HEK293 (cell line): Measurements from ENCODE around the gene CHEK1.

Source experiments
- CTCF ChIA-PET: fragments of 350-600 bp; formaldehyde crosslinking; extraction: SDS; loops from one replicate; lab custom pipeline; 2021; ENCODE audit warnings: antibody characterized with exemption; lab: Yijun Ruan, JAX
- POLR2A ChIA-PET: fragments of 300-600 bp; formaldehyde crosslinking; extraction: SDS; loops from one replicate; lab custom pipeline; 2020; ENCODE audit warnings: antibody characterized with exemption, inconsistent platforms; lab: Yijun Ruan, JAX
- H3K27ac ChIP-seq: fragments of 200-500 bp; sonication (Bioruptor generic); 2 replicates; pipeline ENCODE4 v1.5.1; 2014; ENCODE audit warnings: low read depth, low read length, control low read depth, inconsistent platforms; ENCODE audit errors: extremely low read depth
- H3K36me3 ChIP-seq, 2 experiments: fragments of 200-500 bp in 1 of 2; sonication (Bioruptor generic) in 1 of 2; 1 replicate in 1 of 2; 2 replicates in 1 of 2; pipeline ENCODE4 v1.5.1; 2014 to 2017; ENCODE audit warnings: inconsistent platforms in 2 of 2, low read length in 2 of 2; ENCODE audit not compliant: control insufficient read depth in 2 of 2, insufficient read depth in 1 of 2
- H3K4me1 ChIP-seq: fragments of 200-500 bp; sonication (Bioruptor generic); 2 replicates; pipeline ENCODE4 v1.5.1; 2014; ENCODE audit warnings: mild to moderate bottlenecking, low read length, inconsistent platforms; ENCODE audit not compliant: control insufficient read depth, insufficient read depth
- H3K4me3 ChIP-seq: 2 replicates; pipeline ENCODE4 v1.5.1; 2011; ENCODE audit warnings: low read depth, mild to moderate bottlenecking, control low read depth, low read length, moderate library complexity
- H3K9me3 ChIP-seq: fragments of 200-500 bp; sonication (Bioruptor generic); 2 replicates; pipeline ENCODE4 v1.5.1; 2014; ENCODE audit warnings: low read depth, low read length, inconsistent platforms; ENCODE audit not compliant: control insufficient read depth, insufficient read depth
- KLF17 ChIP-seq: fragments of 450-650 bp; formaldehyde crosslinking; IDR thresholded peaks from 2 replicates; pipeline ENCODE4 v1.5.1; 2016; ENCODE audit warnings: missing biosample characterization, missing genetic modification characterization
- OVOL3 ChIP-seq: fragments of 450-650 bp; formaldehyde crosslinking; IDR thresholded peaks from 2 replicates; pipeline ENCODE4 v1.5.1; 2016; ENCODE audit warnings: missing biosample characterization, missing genetic modification characterization
- SETDB1 ChIP-seq: IDR thresholded peaks from one replicate; pipeline ENCODE4 v1.6.1; 2017; ENCODE audit warnings: mild to moderate bottlenecking, low read length, moderate library complexity, mixed read lengths; ENCODE audit not compliant: insufficient read length
- YY2 ChIP-seq: fragments of 450-650 bp; formaldehyde crosslinking; IDR thresholded peaks from 2 replicates; pipeline ENCODE4 v1.5.1; 2016; ENCODE audit warnings: missing biosample characterization, missing genetic modification characterization
- ZBTB20 ChIP-seq: fragments of 450-650 bp; formaldehyde crosslinking; IDR thresholded peaks from 2 replicates; pipeline ENCODE4 v1.5.1; 2016; ENCODE audit warnings: missing biosample characterization, missing genetic modification characterization
- ZBTB26 ChIP-seq: fragments of 450-650 bp; formaldehyde crosslinking; optimal IDR thresholded peaks from 2 replicates; pipeline ENCODE3; 2016; ENCODE audit warnings: missing biosample characterization, mild to moderate bottlenecking, missing genetic modification characterization
- ZNF10 ChIP-seq: fragments of 450-650 bp; formaldehyde crosslinking; IDR thresholded peaks from 2 replicates; pipeline ENCODE4 v1.5.1; 2017; ENCODE audit warnings: missing biosample characterization, missing genetic modification characterization
- ZNF112 ChIP-seq: fragments of 450-650 bp; formaldehyde crosslinking; IDR thresholded peaks from 2 replicates; pipeline ENCODE4 v1.5.0; 2017; ENCODE audit warnings: missing biosample characterization, missing genetic modification characterization
- ZNF121 ChIP-seq: fragments of 450-650 bp; formaldehyde crosslinking; IDR thresholded peaks from 2 replicates; pipeline ENCODE4 v1.5.1; 2016; ENCODE audit warnings: missing biosample characterization, missing genetic modification characterization
- ZNF169 ChIP-seq: fragments of 450-650 bp; formaldehyde crosslinking; IDR thresholded peaks from 2 replicates; pipeline ENCODE4 v1.5.1; 2016; ENCODE audit warnings: missing biosample characterization, missing genetic modification characterization
- ZNF274 ChIP-seq, 2 experiments: fragments of 200-500 bp in 1 of 2; fragments of 450-650 bp in 1 of 2; sonication (Bioruptor generic) in 1 of 2; formaldehyde crosslinking in 1 of 2; IDR thresholded peaks; 2 replicates each; pipeline versions ENCODE4 v1.5.1 to v1.6.1; 2014 to 2016; ENCODE audit warnings: borderline replicate concordance in 1 of 2, inconsistent platforms in 1 of 2, low read length in 1 of 2, missing biosample characterization in 1 of 2, missing genetic modification characterization in 1 of 2
- ZNF302 ChIP-seq: fragments of 450-650 bp; formaldehyde crosslinking; IDR thresholded peaks from 2 replicates; pipeline ENCODE4 v1.5.1; 2016; ENCODE audit warnings: missing biosample characterization, missing genetic modification characterization, low read depth
- ZNF341 ChIP-seq: fragments of 450-650 bp; formaldehyde crosslinking; IDR thresholded peaks from 2 replicates; pipeline ENCODE4; 2016; ENCODE audit warnings: low read depth, missing biosample characterization, missing genetic modification characterization
- ZNF423 ChIP-seq: fragments of 450-650 bp; formaldehyde crosslinking; IDR thresholded peaks from 2 replicates; pipeline ENCODE4 v1.5.1; 2016; ENCODE audit warnings: missing biosample characterization, missing genetic modification characterization
- ZNF561 ChIP-seq: fragments of 450-650 bp; IDR thresholded peaks from 2 replicates; pipeline ENCODE4 v1.5.1; 2018; ENCODE audit warnings: missing biosample characterization, missing genetic modification characterization, borderline replicate concordance
- ZNF658 ChIP-seq: fragments of 450-650 bp; formaldehyde crosslinking; IDR thresholded peaks from 2 replicates; pipeline ENCODE4; 2016; ENCODE audit warnings: missing biosample characterization, missing genetic modification characterization
- ZNF660 ChIP-seq: fragments of 450-650 bp; IDR thresholded peaks from 2 replicates; pipeline ENCODE4 v1.5.1; 2018; ENCODE audit warnings: missing biosample characterization, mild to moderate bottlenecking, missing genetic modification characterization
- ZNF792 ChIP-seq: fragments of 450-650 bp; formaldehyde crosslinking; IDR thresholded peaks from 2 replicates; pipeline ENCODE4 v1.5.1; 2016; ENCODE audit warnings: missing biosample characterization, missing genetic modification characterization
- TF ChIP-seq, protein P1 (sequence below): fragments of 450-650 bp; formaldehyde crosslinking; IDR thresholded peaks from 2 replicates; pipeline ENCODE4 v1.5.1; 2016; ENCODE audit warnings: missing biosample characterization, missing genetic modification characterization
- TF ChIP-seq, protein P2 (sequence below): fragments of 450-650 bp; formaldehyde crosslinking; IDR thresholded peaks from 2 replicates; pipeline ENCODE4 v1.5.1; 2017; ENCODE audit warnings: missing biosample characterization, missing genetic modification characterization

The CHEK1 gene

DNA sequence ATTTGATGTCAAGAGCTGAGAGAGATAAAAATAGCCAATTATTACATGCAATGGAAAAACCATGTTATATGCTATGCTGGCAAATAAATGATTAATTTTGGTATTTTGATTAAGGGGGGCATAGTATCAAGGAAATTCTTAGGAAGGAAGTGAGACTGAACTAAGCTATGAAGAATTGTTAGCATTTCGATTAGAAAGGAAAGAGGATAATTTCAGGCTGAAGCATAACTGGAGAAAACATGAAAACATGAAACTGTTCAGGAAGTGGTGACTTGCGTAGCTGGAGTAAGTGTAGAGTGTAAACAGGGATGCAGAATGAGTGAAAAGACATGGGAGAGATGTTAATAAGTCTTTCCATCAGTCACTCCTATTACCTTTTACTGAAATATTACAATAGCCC, 49.2 kb downstream of the CHEK1 start (continued):
- TF ChIP-seq ZNF112 (tag by site-specific recombination) (no peak), ZNF561 (no peak), ZNF169 (tag by site-specific recombination) (no peak), ZNF792 (tag by site-specific recombination) (no peak)

DNA sequence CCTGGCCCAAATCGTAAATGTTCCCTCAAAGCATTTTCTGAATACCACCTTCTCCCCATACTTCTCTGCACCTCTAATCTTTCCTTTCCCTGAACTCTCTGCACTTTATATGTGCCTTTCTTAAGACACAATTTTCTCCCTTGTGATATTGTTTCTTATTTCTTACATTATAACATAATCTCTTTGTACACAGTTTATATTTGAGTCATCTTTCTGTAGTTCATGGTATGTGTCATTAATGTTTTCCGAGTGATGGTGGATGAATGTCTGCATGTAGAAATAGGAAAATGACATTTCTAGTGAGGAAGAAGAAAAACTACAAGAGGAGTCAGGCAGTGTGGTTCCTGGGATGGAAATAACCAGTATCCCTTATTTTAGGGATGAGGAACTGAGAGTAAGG, 50.2 kb downstream of the CHEK1 start:
- POLR2A ChIA-PET, result no interaction called here
- no peak overlapping the region for H3K27ac ChIP-seq
- H3K4me1 ChIP-seq, result no peaks in the 10 kb centered on the region
- H3K9me3 ChIP-seq, result no peaks in the 10 kb centered on the region
- CTCF ChIA-PET, result no interaction called here
- no peak for TF ChIP-seq ZNF660
- no peak for TF ChIP-seq SETDB1
- no peak for TF ChIP-seq ZNF658
- TF ChIP-seq KLF17 (tag by site-specific recombination), result no peak
- no peak for TF ChIP-seq ZNF341 (tag by site-specific recombination)
- no peak overlapping the region for H3K4me3 ChIP-seq
- H3K36me3 ChIP-seq, result peaks cover 0 to 40% of the 10 kb centered on the region in 2 experiments; a peak in 1 of 3 replicates

- no peak for TF ChIP-seq ZNF302 (tag by site-specific recombination)
- TF ChIP-seq, protein P1, sequence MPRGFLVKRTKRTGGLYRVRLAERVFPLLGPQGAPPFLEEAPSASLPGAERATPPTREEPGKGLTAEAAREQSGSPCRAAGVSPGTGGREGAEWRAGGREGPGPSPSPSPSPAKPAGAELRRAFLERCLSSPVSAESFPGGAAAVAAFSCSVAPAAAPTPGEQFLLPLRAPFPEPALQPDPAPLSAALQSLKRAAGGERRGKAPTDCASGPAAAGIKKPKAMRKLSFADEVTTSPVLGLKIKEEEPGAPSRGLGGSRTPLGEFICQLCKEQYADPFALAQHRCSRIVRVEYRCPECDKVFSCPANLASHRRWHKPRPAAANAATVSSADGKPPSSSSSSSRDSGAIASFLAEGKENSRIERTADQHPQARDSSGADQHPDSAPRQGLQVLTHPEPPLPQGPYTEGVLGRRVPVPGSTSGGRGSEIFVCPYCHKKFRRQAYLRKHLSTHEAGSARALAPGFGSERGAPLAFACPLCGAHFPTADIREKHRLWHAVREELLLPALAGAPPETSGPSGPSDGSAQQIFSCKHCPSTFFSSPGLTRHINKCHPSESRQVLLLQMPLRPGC (tag by site-specific recombination), result no peak
- no peak for TF ChIP-seq OVOL3 (tag by site-specific recombination)
- TF ChIP-seq ZBTB26, result no peak
- TF ChIP-seq ZNF10 (tag by site-specific recombination), result no peak
- TF ChIP-seq YY2, result no peak
- TF ChIP-seq ZBTB20, result no peak
- TF ChIP-seq ZNF274 (IDR thresholded peaks at IDR 0.05; ENCODE audit: low read length), result no peak
- no peak for TF ChIP-seq ZNF274 (tag by site-specific recombination; IDR thresholded peaks at IDR 0.05; ENCODE audit: borderline replicate concordance)
- TF ChIP-seq ZNF423 (tag by site-specific recombination), result no peak
- CTCF ChIA-PET, result interaction anchor here (1.1 to 2.4 kb wide), 3 partner anchors 9 to 15 kb away, joined by 3 to 12 read pairs (median 3); no protein-coding TSS in a partner anchor
- Histone ChIP-seq H3K4me3 (no peak overlapping the region), H3K36me3 (peaks cover 0 to 31% of the 10 kb centered on the region in 2 experiments; a peak in 1 of 3 replicates), H3K4me1 (no peaks in the 10 kb centered on the region), H3K27ac (no peak overlapping the region), H3K9me3 (no peaks in the 10 kb centered on the region)
- POLR2A ChIA-PET, result no interaction called here
Measured at GRCh38 chr11:125679397-125679796, 54.4 kb downstream of the CHEK1 start.

GRCh38 chr11:125679837-125680236, 54.9 kb downstream of the CHEK1 start:
- CTCF ChIA-PET, result interaction anchor here (1.1 to 2.4 kb wide), 3 partner anchors 9 to 16 kb away, joined by 3 to 12 read pairs (median 3); no protein-coding TSS in a partner anchor
- POLR2A ChIA-PET, result no interaction called here

More at GRCh38 chr11:125679837-125680236, 54.9 kb downstream of the CHEK1 start:
- no peak overlapping the region for H3K27ac ChIP-seq
- no peaks in the 10 kb centered on the region for H3K4me1 ChIP-seq
- no peak overlapping the region for H3K4me3 ChIP-seq
- H3K9me3 ChIP-seq, result no peaks in the 10 kb centered on the region
- no peak for TF ChIP-seq ZNF121 (tag by site-specific recombination)
- TF ChIP-seq, protein P2, sequence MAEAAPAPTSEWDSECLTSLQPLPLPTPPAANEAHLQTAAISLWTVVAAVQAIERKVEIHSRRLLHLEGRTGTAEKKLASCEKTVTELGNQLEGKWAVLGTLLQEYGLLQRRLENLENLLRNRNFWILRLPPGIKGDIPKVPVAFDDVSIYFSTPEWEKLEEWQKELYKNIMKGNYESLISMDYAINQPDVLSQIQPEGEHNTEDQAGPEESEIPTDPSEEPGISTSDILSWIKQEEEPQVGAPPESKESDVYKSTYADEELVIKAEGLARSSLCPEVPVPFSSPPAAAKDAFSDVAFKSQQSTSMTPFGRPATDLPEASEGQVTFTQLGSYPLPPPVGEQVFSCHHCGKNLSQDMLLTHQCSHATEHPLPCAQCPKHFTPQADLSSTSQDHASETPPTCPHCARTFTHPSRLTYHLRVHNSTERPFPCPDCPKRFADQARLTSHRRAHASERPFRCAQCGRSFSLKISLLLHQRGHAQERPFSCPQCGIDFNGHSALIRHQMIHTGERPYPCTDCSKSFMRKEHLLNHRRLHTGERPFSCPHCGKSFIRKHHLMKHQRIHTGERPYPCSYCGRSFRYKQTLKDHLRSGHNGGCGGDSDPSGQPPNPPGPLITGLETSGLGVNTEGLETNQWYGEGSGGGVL (tag by site-specific recombination), result no peak
- peaks cover 0 to 31% of the 10 kb centered on the region in 2 experiments; a peak in 1 of 3 replicates for H3K36me3 ChIP-seq
